Endodermal cell (in vitro differentiated cells): ENCODE data around the gene ZNF337. TPM values are rescaled to one million over a fixed set of nuclear protein-coding genes. Genes with fewer than 3 reads are reported as not detected.
A peak's percentile ranks its signal among the peaks of the same experiment; 100 is the strongest.
"Not testable (repeated sequence)": the region's sequence is repeated elsewhere in the genome, so short reads cannot be mapped to it uniquely, and the experiment has no call there.

Source experiments
- DNase-seq: peaks from one replicate; pipeline ENCODE4 v3.0.0-alpha.2; 2017
- H3K27ac ChIP-seq: 2 replicates; pipeline ENCODE4 v1.5.1; 2013; ENCODE audit warnings: mild to moderate bottlenecking, low read depth, low read length, moderate library complexity
- H3K27me3 ChIP-seq: 2 replicates; pipeline ENCODE4 v1.6.1; 2013; ENCODE audit warnings: mild to moderate bottlenecking, low read length, moderate library complexity; ENCODE audit not compliant: insufficient read depth, control insufficient read depth, poor library complexity, severe bottlenecking
- H3K36me3 ChIP-seq: 2 replicates; pipeline ENCODE4 v1.7.0; 2013; ENCODE audit warnings: mild to moderate bottlenecking, low read length, moderate library complexity; ENCODE audit not compliant: control insufficient read depth, insufficient read depth
- H3K4me1 ChIP-seq: one replicate; pipeline ENCODE4 v1.7.0; 2013; ENCODE audit warnings: low read length; ENCODE audit not compliant: control insufficient read depth, insufficient read depth
- H3K4me3 ChIP-seq: 2 replicates; pipeline ENCODE4 v1.5.1; 2013; ENCODE audit warnings: mild to moderate bottlenecking, low read length, moderate library complexity
- H3K9ac ChIP-seq: 2 replicates; pipeline ENCODE4 v1.6.1; 2013; ENCODE audit warnings: mild to moderate bottlenecking, low read length, moderate library complexity; ENCODE audit not compliant: poor library complexity, severe bottlenecking; ENCODE audit errors: extremely low read depth
- H3K9me3 ChIP-seq: 2 replicates; pipeline ENCODE4 v1.6.1; 2013; ENCODE audit warnings: mild to moderate bottlenecking, low read length, moderate library complexity; ENCODE audit not compliant: control insufficient read depth
- H3K27ac Mint-ChIP-seq: 2 replicates; pipeline ENCODE4 v1.8.0; 2020; ENCODE audit warnings: mixed read lengths
- H3K27me3 Mint-ChIP-seq: 2 replicates; pipeline ENCODE4 v1.8.0; 2021; ENCODE audit warnings: mild to moderate bottlenecking, mixed read lengths; ENCODE audit not compliant: insufficient read depth
- H3K36me3 Mint-ChIP-seq: 2 replicates; pipeline ENCODE4 v1.8.0; 2020; ENCODE audit warnings: low read depth, mixed read lengths
- H3K4me1 Mint-ChIP-seq: 2 replicates; pipeline ENCODE4 v1.8.0; 2020; ENCODE audit warnings: mixed read lengths
- H3K4me3 Mint-ChIP-seq: 2 replicates; pipeline ENCODE4 v1.8.0; 2020; ENCODE audit warnings: mild to moderate bottlenecking, moderate library complexity, mixed read lengths
- H3K9me3 Mint-ChIP-seq: 2 replicates; pipeline ENCODE4 v1.8.0; 2020; ENCODE audit warnings: mild to moderate bottlenecking, mixed read lengths
- WGBS, 2 experiments: methylation state at CpG; one replicate each; pipeline versions ENCODE4 v1.1.5 to v1.1.7; 2013; ENCODE audit warnings: missing lambda C conversion rate in 2 of 2, mixed read lengths in 1 of 2; ENCODE audit not compliant: insufficient coverage in 1 of 2, insufficient read length in 1 of 2; 5-methylcytosine and 5-hydroxymethylcytosine counted together
- total RNA-seq, 2 donors: library from RNA; stranded (reverse); fragmentation: NEBNext Ultra II Directional in 1 of 2; extraction: Animal tissue kit (Norgen Biotek cat#: 25700) in 1 of 2; gene quantifications; 2 replicates in 1 of 2; 3 replicates in 1 of 2; pipeline ENCODE4 v1.2.1, GENCODE V29; 2021
- TF ChIP-seq, protein P1 (sequence below): fragments of 200-600 bp; sonication (generic); conservative IDR thresholded peaks from 2 replicates; pipeline ENCODE4 v1.5.0; 2021; ENCODE audit warnings: antibody characterized with exemption, mild to moderate bottlenecking

Gene ZNF337
- total RNA-seq, 2 donors from 2014 or later = 14.2 to 14.5 TPM

DNA sequence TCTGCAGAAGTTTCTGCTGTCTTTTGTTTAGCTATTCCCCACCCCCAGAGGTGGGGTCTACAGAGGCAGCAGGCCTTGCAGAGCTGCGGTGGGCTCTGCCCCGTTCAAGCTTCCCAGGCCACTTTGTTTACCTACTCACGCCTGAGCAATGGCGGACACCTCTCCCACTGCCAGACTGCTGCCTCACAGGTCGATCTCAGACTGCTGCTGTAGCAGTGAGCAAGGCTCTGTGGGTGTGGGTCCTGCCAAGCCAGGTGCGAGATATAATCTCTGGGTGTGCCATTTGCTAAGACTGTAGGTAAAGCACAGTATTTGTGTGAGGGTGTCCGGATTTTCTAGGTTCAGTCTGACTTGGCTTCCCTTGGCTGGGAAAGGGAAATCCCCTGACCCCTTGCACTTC is 23.6 kb upstream of the ZNF337 start:
- H3K9me3 Mint-ChIP-seq = peaks cover 40% of the 10 kb centered on the region
- 92 to 100% methylated on average over 1 to 7 of the region's 7 CpGs for WGBS, 2 experiments
- H3K27me3 ChIP-seq = no peaks in the 10 kb centered on the region
- peak; percentile 37 for DNase-seq
- H3K4me3 Mint-ChIP-seq = no peak overlapping the region
- H3K4me1 ChIP-seq = no peaks in the 10 kb centered on the region
- H3K27ac ChIP-seq = no peak overlapping the region
- H3K4me1 Mint-ChIP-seq = peaks cover 5% of the 10 kb centered on the region
- H3K9me3 ChIP-seq = peaks cover 16% of the 10 kb centered on the region
- peaks cover 19% of the 10 kb centered on the region for H3K36me3 Mint-ChIP-seq
- H3K27me3 Mint-ChIP-seq = no peaks in the 10 kb centered on the region
- no peak overlapping the region for H3K27ac Mint-ChIP-seq
- H3K36me3 ChIP-seq = no peaks in the 10 kb centered on the region
- H3K9ac ChIP-seq = no peak overlapping the region
- H3K4me3 ChIP-seq = no peak overlapping the region
- TF ChIP-seq, protein P1, sequence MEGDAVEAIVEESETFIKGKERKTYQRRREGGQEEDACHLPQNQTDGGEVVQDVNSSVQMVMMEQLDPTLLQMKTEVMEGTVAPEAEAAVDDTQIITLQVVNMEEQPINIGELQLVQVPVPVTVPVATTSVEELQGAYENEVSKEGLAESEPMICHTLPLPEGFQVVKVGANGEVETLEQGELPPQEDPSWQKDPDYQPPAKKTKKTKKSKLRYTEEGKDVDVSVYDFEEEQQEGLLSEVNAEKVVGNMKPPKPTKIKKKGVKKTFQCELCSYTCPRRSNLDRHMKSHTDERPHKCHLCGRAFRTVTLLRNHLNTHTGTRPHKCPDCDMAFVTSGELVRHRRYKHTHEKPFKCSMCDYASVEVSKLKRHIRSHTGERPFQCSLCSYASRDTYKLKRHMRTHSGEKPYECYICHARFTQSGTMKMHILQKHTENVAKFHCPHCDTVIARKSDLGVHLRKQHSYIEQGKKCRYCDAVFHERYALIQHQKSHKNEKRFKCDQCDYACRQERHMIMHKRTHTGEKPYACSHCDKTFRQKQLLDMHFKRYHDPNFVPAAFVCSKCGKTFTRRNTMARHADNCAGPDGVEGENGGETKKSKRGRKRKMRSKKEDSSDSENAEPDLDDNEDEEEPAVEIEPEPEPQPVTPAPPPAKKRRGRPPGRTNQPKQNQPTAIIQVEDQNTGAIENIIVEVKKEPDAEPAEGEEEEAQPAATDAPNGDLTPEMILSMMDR = no peak

DNA sequence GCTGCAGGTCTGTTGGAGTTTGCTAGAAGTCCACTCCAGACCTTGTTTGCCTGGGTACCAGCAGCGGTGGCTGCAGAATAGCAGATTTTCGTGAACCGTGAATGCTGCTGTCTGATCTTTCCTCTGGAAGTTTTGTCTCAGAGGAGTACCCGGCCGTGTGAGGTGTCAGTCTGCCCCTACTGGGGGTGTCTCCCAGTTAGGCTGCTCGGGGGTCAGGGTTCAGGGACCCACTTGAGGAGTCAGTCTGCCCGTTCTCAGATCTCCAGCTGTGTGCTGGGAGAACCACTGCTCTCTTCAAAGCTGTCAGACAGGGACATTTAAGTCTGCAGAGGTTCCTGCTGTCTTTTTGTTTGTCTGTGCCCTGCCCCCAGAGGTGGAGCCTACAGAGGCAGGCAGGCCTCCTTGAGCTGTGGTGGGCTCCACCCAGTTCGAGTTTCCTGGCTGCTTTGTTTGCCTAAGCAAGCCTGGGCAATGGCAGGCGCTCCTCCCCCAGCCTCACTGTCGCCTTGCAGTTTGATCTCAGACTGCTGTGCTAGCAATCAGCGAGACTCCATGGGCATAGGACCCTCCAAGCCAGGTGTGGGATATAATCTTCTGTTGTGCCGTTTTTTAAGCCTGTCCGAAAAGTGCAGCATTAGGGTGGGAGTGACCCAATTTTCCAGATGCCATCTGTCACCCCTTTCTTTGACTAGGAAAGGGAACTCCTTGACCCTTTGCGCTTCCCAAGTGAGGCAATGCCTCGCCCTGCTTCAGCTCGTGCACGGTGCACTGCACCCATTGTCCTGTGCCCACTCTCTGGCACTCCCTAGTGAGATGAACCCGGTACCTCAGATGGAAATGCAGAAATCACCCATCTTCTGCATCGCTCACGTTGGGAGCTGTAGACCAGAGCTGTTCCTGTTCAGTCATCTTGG is 22.5 kb upstream of the ZNF337 start:
- H3K4me3 Mint-ChIP-seq, H3K9me3 ChIP-seq, H3K27me3 ChIP-seq, H3K36me3 ChIP-seq, H3K27ac Mint-ChIP-seq, H3K9ac ChIP-seq, H3K27ac ChIP-seq, H3K27me3 Mint-ChIP-seq, H3K4me1 ChIP-seq, H3K4me1 Mint-ChIP-seq: not testable (repeated sequence)
- WGBS, 2 experiments = 70 to 71% methylated on average over 12 to 20 of the region's 20 CpGs
- H3K36me3 Mint-ChIP-seq = peaks cover 21% of the 10 kb centered on the region
- H3K9me3 Mint-ChIP-seq = peaks cover 45% of the 10 kb centered on the region
- peak; percentile 59 for DNase-seq
- H3K4me3 ChIP-seq = peak overlapping the region; percentile 45

DNA sequence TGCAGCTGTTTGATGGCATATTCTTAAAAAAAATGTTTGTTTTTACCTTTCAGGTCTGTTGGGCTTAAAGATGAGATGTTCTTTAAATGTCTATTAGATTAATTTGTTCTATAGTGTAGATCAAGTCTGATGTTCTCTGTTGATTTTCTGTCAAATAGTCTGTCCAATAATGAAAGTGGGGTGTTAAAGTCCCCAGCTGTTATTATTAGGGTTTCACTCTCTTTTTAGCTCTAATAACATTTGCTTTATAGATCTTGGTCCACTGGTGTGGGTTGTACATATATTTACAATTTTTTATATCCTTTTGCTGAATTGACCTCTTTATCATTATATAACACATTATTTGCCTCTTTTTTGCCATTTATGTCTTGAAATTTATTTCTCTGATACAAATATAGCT is 11.0 kb upstream of the ZNF337 start:
- Histone ChIP-seq H3K27ac (no peak overlapping the region), H3K27me3 (no peaks in the 10 kb centered on the region), H3K36me3 (no peaks in the 10 kb centered on the region), H3K9me3 (no peaks in the 10 kb centered on the region), H3K4me3 (no peak overlapping the region), H3K4me1 (no peaks in the 10 kb centered on the region), H3K9ac (no peak overlapping the region)
- Mint-ChIP-seq H3K36me3 (peaks cover 2% of the 10 kb centered on the region), H3K27me3 (peaks cover 16% of the 10 kb centered on the region), H3K4me1 (no peaks in the 10 kb centered on the region), H3K27ac (no peak overlapping the region), H3K9me3 (peaks cover 25% of the 10 kb centered on the region), H3K4me3 (no peak overlapping the region)
- DNase-seq = no peak
- TF ChIP-seq, protein P1 = no peak
